Kidney epithelial cell (primary cell): Measurements from ENCODE around the gene CASR. TPM values are rescaled to one million over a fixed set of nuclear protein-coding genes. Genes with fewer than 3 reads are reported as not detected.

ENCODE experiments used
- DNase-seq: peaks from one replicate; pipeline ENCODE4 v3.0.0-alpha.2; 2010; ENCODE audit warnings: low read depth
- H3K27me3 ChIP-seq: 2 replicates; pipeline ENCODE4 v1.6.0; 2011; ENCODE audit warnings: low read length; ENCODE audit not compliant: control insufficient read depth, insufficient read depth
- H3K36me3 ChIP-seq: 2 replicates; pipeline ENCODE4 v1.5.1; 2011; ENCODE audit warnings: low read length; ENCODE audit not compliant: control insufficient read depth, insufficient read depth
- H3K4me3 ChIP-seq: 2 replicates; pipeline ENCODE4 v1.5.1; 2011; ENCODE audit warnings: low read depth, mild to moderate bottlenecking, control low read depth, low read length
- CTCF ChIP-seq: IDR thresholded peaks from 2 replicates; pipeline ENCODE4 v1.5.1; 2011; ENCODE audit warnings: mild to moderate bottlenecking, moderate library complexity, low read length, control low read depth, inconsistent platforms; ENCODE audit not compliant: insufficient read depth, poor library complexity, severe bottlenecking
- total RNA-seq: library from RNA; depleted of rRNA; stranded (reverse); fragments of >200 nt; gene quantifications from 2 replicates; pipeline ENCODE4 v1.2.3, GENCODE V29; 2015

The CASR gene
- total RNA-seq, 1 donor from 2014 or later, result 0.04 TPM

GRCh38 chr3:122260206-122260605 lies 76.7 kb downstream of the CASR start:
- no peaks in the 10 kb centered on the region for H3K27me3 ChIP-seq
- H3K36me3 ChIP-seq, result no peaks in the 10 kb centered on the region
- no peak overlapping the region for H3K4me3 ChIP-seq
- no peak for TF ChIP-seq CTCF
- no peak for DNase-seq

- no peak for TF ChIP-seq CTCF
- DNase-seq, result no peak
- no peak overlapping the region for H3K4me3 ChIP-seq
- no peaks in the 10 kb centered on the region for H3K36me3 ChIP-seq
- no peaks in the 10 kb centered on the region for H3K27me3 ChIP-seq
Measured at GRCh38 chr3:122263058-122263457, 79.6 kb downstream of the CASR start.

GRCh38 chr3:122263974-122264588 lies 80.6 kb downstream of the CASR start:
- no peak overlapping the region for H3K4me3 ChIP-seq
- DNase-seq, result no peak

GRCh38 chr3:122265957-122266356 lies 82.5 kb downstream of the CASR start:
- Histone ChIP-seq H3K4me3 (no peak overlapping the region), H3K27me3 (no peaks in the 10 kb centered on the region), H3K36me3 (no peaks in the 10 kb centered on the region)
- no peak for TF ChIP-seq CTCF
- DNase-seq, result no peak

More at GRCh38 chr3:122263974-122264588, 80.6 kb downstream of the CASR start:
- no peak for TF ChIP-seq CTCF
- no peaks in the 10 kb centered on the region for H3K36me3 ChIP-seq
- no peaks in the 10 kb centered on the region for H3K27me3 ChIP-seq

- Histone ChIP-seq H3K4me3 (no peak overlapping the region), H3K36me3 (no peaks in the 10 kb centered on the region), H3K27me3 (no peaks in the 10 kb centered on the region)
- DNase-seq, result no peak
- TF ChIP-seq CTCF, result no peak
Measured at GRCh38 chr3:122268257-122269024, 85.0 kb downstream of the CASR start.
